Daoy (cell line): Measurements from ENCODE around the gene FBXL2. TPM values are rescaled to one million over a fixed set of nuclear protein-coding genes. Genes with fewer than 3 reads are reported as not detected.
"Not testable (repeated sequence)": the region's sequence is repeated elsewhere in the genome, so short reads cannot be mapped to it uniquely, and the experiment has no call there.

Experiments used
- DNase-seq: peaks from one replicate; pipeline ENCODE4 v3.0.0-alpha.2; 2015; ENCODE audit warnings: low read depth
- total RNA-seq: library from RNA; depleted of rRNA; stranded (reverse); fragments of >200 nt; shearing (Covaris generic); gene quantifications from 2 replicates; pipeline ENCODE4 v1.2.3, GENCODE V29; 2014

FBXL2 gene
- total RNA-seq, 1 experiment from 2014 or later: 2.6 TPM

- peak; percentile 12 for DNase-seq
Measured at GRCh38 chr3:33315826-33316225, 38.6 kb downstream of the FBXL2 start.

GRCh38 chr3:33317963-33318709 lies 40.9 kb downstream of the FBXL2 start:
- no peak for DNase-seq

- DNase-seq: no peak
Measured at GRCh38 chr3:33318710-33319380, 41.6 kb downstream of the FBXL2 start.

- no peak for DNase-seq
Measured at GRCh38 chr3:33322412-33322811, 45.2 kb downstream of the FBXL2 start.

GRCh38 chr3:33331414-33331813 lies 54.2 kb downstream of the FBXL2 start:
- no peak for DNase-seq

- DNase-seq: no peak
Measured at GRCh38 chr3:33334364-33334763, 57.1 kb downstream of the FBXL2 start.

- not testable (repeated sequence) for DNase-seq
Measured at GRCh38 chr3:33338936-33339465, 61.8 kb downstream of the FBXL2 start.

- DNase-seq: no peak
Measured at GRCh38 chr3:33339758-33340157, 62.5 kb downstream of the FBXL2 start.

GRCh38 chr3:33355611-33356010 lies 78.4 kb downstream of the FBXL2 start:
- peak; percentile 49 for DNase-seq

- DNase-seq: no peak
Measured at GRCh38 chr3:33358172-33358781, 81.0 kb downstream of the FBXL2 start.

- DNase-seq: peak; percentile 37
Measured at GRCh38 chr3:33360136-33360825, 83.0 kb downstream of the FBXL2 start.

- DNase-seq: no peak
Measured at GRCh38 chr3:33363113-33363800, 86.0 kb downstream of the FBXL2 start.

- DNase-seq: no peak
Measured at GRCh38 chr3:33364060-33364459, 86.8 kb downstream of the FBXL2 start.

- DNase-seq: no peak
Measured at GRCh38 chr3:33364531-33365128, 87.4 kb downstream of the FBXL2 start.

GRCh38 chr3:33372218-33373081 lies 95.2 kb downstream of the FBXL2 start:
- DNase-seq: peak; percentile 66

GRCh38 chr3:33373082-33373437 lies 95.8 kb downstream of the FBXL2 start:
- DNase-seq: no peak

- no peak for DNase-seq
Measured at GRCh38 chr3:33377489-33377888, 100.2 kb downstream of the FBXL2 start.

- peak; percentile 6 for DNase-seq
Measured at GRCh38 chr3:33377931-33378330, 100.7 kb downstream of the FBXL2 start.

GRCh38 chr3:33380653-33381052 lies 103.4 kb downstream of the FBXL2 start:
- DNase-seq: no peak

GRCh38 chr3:33383951-33384350 lies 106.7 kb downstream of the FBXL2 start:
- no peak for DNase-seq
